Neural progenitor cell (in vitro differentiated cells): Measurements from ENCODE around the gene ZMYND11.

ENCODE experiments used
- CTCF ChIP-seq: fragments of 200-600 bp; sonication (generic); IDR thresholded peaks from 2 replicates; pipeline ENCODE4 v1.5.1; 2017; ENCODE audit warnings: antibody characterized with exemption, mild to moderate bottlenecking
- EZH2 ChIP-seq: fragments of 200-600 bp; sonication (generic); IDR thresholded peaks from 2 replicates; pipeline ENCODE4 v1.6.1; 2017; ENCODE audit warnings: antibody characterized with exemption, mild to moderate bottlenecking, moderate library complexity

GRCh38 chr10:154348-154747, 19.1 kb downstream of the ZMYND11 start:
- no peak for TF ChIP-seq CTCF
- no peak for TF ChIP-seq EZH2
